Osteoblast (primary cell): ENCODE results near the gene RANBP1. TPM values are rescaled to one million over a fixed set of nuclear protein-coding genes. Genes with fewer than 3 reads are reported as not detected.
"Not testable (repeated sequence)": the region's sequence is repeated elsewhere in the genome, so short reads cannot be mapped to it uniquely, and the experiment has no call there.

Experiments used
- DNase-seq: peaks from one replicate; pipeline ENCODE4 v3.0.0; 2011; ENCODE audit warnings: low spot score, mixed read lengths; ENCODE audit not compliant: insufficient read length; ENCODE audit errors: missing footprints
- H2AFZ ChIP-seq: 2 replicates; pipeline ENCODE4 v1.6.0; 2011; ENCODE audit warnings: mild to moderate bottlenecking, low read length
- H3K27ac ChIP-seq: 2 replicates; pipeline ENCODE4 v1.5.1; 2011; ENCODE audit warnings: mild to moderate bottlenecking, low read depth, low read length, moderate library complexity
- H3K27me3 ChIP-seq: 2 replicates; pipeline ENCODE4 v1.6.0; 2012; ENCODE audit warnings: mild to moderate bottlenecking, control low read depth, inconsistent platforms, low read length, moderate library complexity; ENCODE audit not compliant: insufficient read depth
- H3K36me3 ChIP-seq: 2 replicates; pipeline ENCODE4 v1.5.1; 2011; ENCODE audit warnings: mild to moderate bottlenecking, low read length, control low read depth, moderate library complexity; ENCODE audit not compliant: insufficient read depth
- H3K4me1 ChIP-seq: 2 replicates; pipeline ENCODE4 v1.5.1; 2011; ENCODE audit warnings: mild to moderate bottlenecking, low read length, control low read depth, moderate library complexity; ENCODE audit not compliant: insufficient read depth
- H3K4me2 ChIP-seq: 2 replicates; pipeline ENCODE4 v1.6.0; 2011; ENCODE audit warnings: mild to moderate bottlenecking, low read length; ENCODE audit not compliant: insufficient read depth
- H3K4me3 ChIP-seq: fragments of 200-600 bp; sonication (generic); 3 replicates; pipeline ENCODE4 v1.5.1; 2012; ENCODE audit warnings: mild to moderate bottlenecking, low read length, inconsistent platforms; ENCODE audit not compliant: insufficient read depth
- H3K79me2 ChIP-seq: 2 replicates; pipeline ENCODE4 v1.6.0; 2012; ENCODE audit warnings: mild to moderate bottlenecking, low read length, control low read depth, inconsistent platforms; ENCODE audit not compliant: insufficient read depth
- H3K9me3 ChIP-seq: 2 replicates; pipeline ENCODE4 v1.5.1; 2011; ENCODE audit warnings: low read depth, low read length, control low read depth
- H4K20me1 ChIP-seq: 2 replicates; pipeline ENCODE4 v1.6.0; 2012; ENCODE audit warnings: mild to moderate bottlenecking, low read length, control low read depth; ENCODE audit not compliant: insufficient read depth
- CTCF ChIP-seq: IDR thresholded peaks from 2 replicates; pipeline ENCODE4 v1.5.1; 2011; ENCODE audit warnings: mild to moderate bottlenecking, low read depth, low read length, moderate library complexity; ENCODE audit errors: extremely low read depth
- total RNA-seq: library from RNA; depleted of rRNA; stranded (reverse); fragments of >200 nt; gene quantifications from 2 replicates; pipeline ENCODE4 v1.2.3, GENCODE V29; 2012

RANBP1 gene
- total RNA-seq, 1 donor: 85.8 TPM

- Histone ChIP-seq H3K4me2 (no peak overlapping the region), H3K27ac (no peak overlapping the region), H3K79me2 (no peaks in the 10 kb centered on the region), H3K36me3 (no peaks in the 10 kb centered on the region), H3K9me3 (no peaks in the 10 kb centered on the region), H3K27me3 (no peaks in the 10 kb centered on the region), H3K4me3 (no peak overlapping the region), H3K4me1 (peaks cover 3% of the 10 kb centered on the region), H2AFZ (no peak overlapping the region), H4K20me1 (peaks cover 10% of the 10 kb centered on the region)
- no peak for TF ChIP-seq CTCF
- no peak for DNase-seq
Measured at GRCh38 chr22:20157430-20158183, 41.7 kb downstream of the RANBP1 start.

GRCh38 chr22:20158391-20159036 is 42.6 kb downstream of the RANBP1 start:
- peaks cover 3% of the 10 kb centered on the region for H3K4me1 ChIP-seq
- no peak overlapping the region for H3K4me3 ChIP-seq
- H3K9me3 ChIP-seq: no peaks in the 10 kb centered on the region
- no peaks in the 10 kb centered on the region for H3K36me3 ChIP-seq
- H3K27ac ChIP-seq: no peak overlapping the region
- no peak overlapping the region for H3K4me2 ChIP-seq
- no peak for TF ChIP-seq CTCF
- no peaks in the 10 kb centered on the region for H3K79me2 ChIP-seq
- no peak overlapping the region for H2AFZ ChIP-seq
- no peaks in the 10 kb centered on the region for H3K27me3 ChIP-seq
- no peak for DNase-seq
- peaks cover 10% of the 10 kb centered on the region for H4K20me1 ChIP-seq

- Histone ChIP-seq H3K36me3 (no peaks in the 10 kb centered on the region), H3K79me2 (no peaks in the 10 kb centered on the region), H3K4me1 (peaks cover 3% of the 10 kb centered on the region), H3K4me3 (no peak overlapping the region), H4K20me1 (peaks cover 10% of the 10 kb centered on the region), H3K27me3 (no peaks in the 10 kb centered on the region), H3K4me2 (no peak overlapping the region), H3K9me3 (no peaks in the 10 kb centered on the region), H3K27ac (no peak overlapping the region), H2AFZ (no peak overlapping the region)
- TF ChIP-seq CTCF: no peak
- DNase-seq: no peak
Measured at GRCh38 chr22:20159076-20159475, 43.2 kb downstream of the RANBP1 start.

GRCh38 chr22:20159531-20159930 is 43.6 kb downstream of the RANBP1 start:
- not testable (repeated sequence) for H3K36me3 ChIP-seq, H3K79me2 ChIP-seq, H3K4me3 ChIP-seq, H2AFZ ChIP-seq, H3K27me3 ChIP-seq, H3K27ac ChIP-seq, H3K4me2 ChIP-seq, H3K4me1 ChIP-seq, DNase-seq, H3K9me3 ChIP-seq
- H4K20me1 ChIP-seq: peaks cover 10% of the 10 kb centered on the region
